Smooth muscle cell (in vitro differentiated cells): ENCODE data around the gene GDF9. TPM values are rescaled to one million over a fixed set of nuclear protein-coding genes. Genes with fewer than 3 reads are reported as not detected.

Source experiments
- DNase-seq: peaks from one replicate; lab custom pipeline; 2025; ENCODE audit not compliant: unreplicated experiment; lab: John Stamatoyannopoulos, UW
- H2AFZ ChIP-seq: fragments of 200-600 bp; sonication (generic); 2 replicates; pipeline ENCODE4 v1.6.0; 2016; ENCODE audit warnings: antibody characterized with exemption, low read depth, mild to moderate bottlenecking
- H3F3A ChIP-seq: fragments of 200-600 bp; sonication (generic); 2 replicates; pipeline ENCODE4 v1.6.0; 2017; ENCODE audit warnings: antibody characterized with exemption, low read depth
- H3K27ac ChIP-seq: fragments of 200-600 bp; sonication (generic); 2 replicates; pipeline ENCODE4 v1.5.1; 2016; ENCODE audit warnings: low read depth, mild to moderate bottlenecking
- H3K27me3 ChIP-seq: fragments of 200-600 bp; sonication (generic); 2 replicates; pipeline ENCODE4 v1.6.1; 2016; ENCODE audit warnings: low read depth, mild to moderate bottlenecking
- H3K36me3 ChIP-seq: fragments of 200-600 bp; sonication (generic); 2 replicates; pipeline ENCODE4 v1.5.1; 2016; ENCODE audit warnings: low read depth
- H3K4me1 ChIP-seq: fragments of 200-600 bp; sonication (generic); 2 replicates; pipeline ENCODE4 v1.5.1; 2016; ENCODE audit warnings: low read depth
- H3K4me2 ChIP-seq: fragments of 200-600 bp; sonication (generic); 2 replicates; pipeline ENCODE4 v1.6.0; 2016; ENCODE audit warnings: mild to moderate bottlenecking
- H3K4me3 ChIP-seq: fragments of 200-600 bp; sonication (generic); 2 replicates; pipeline ENCODE4 v1.5.1; 2016; ENCODE audit warnings: mild to moderate bottlenecking
- H3K79me2 ChIP-seq: fragments of 200-600 bp; sonication (generic); 2 replicates; pipeline ENCODE4 v1.6.0; 2016; ENCODE audit warnings: low read depth, mild to moderate bottlenecking
- H3K9ac ChIP-seq: fragments of 200-600 bp; sonication (generic); 2 replicates; pipeline ENCODE4 v1.6.0; 2016; ENCODE audit warnings: low read depth
- H3K9me3 ChIP-seq: fragments of 200-600 bp; sonication (generic); replicated peaks from 2 replicates; pipeline ENCODE4 v1.5.1; 2016; ENCODE audit warnings: low read depth
- H4K20me1 ChIP-seq: fragments of 200-600 bp; sonication (generic); 2 replicates; pipeline ENCODE4 v1.6.0; 2016; ENCODE audit warnings: low read depth
- CTCF ChIP-seq: fragments of 200-600 bp; sonication (generic); IDR thresholded peaks from 2 replicates; pipeline ENCODE4 v1.5.1; 2017; ENCODE audit warnings: borderline replicate concordance, mild to moderate bottlenecking, antibody characterized with exemption; ENCODE audit not compliant: insufficient read depth, poor library complexity, severe bottlenecking
- WGBS: methylation state at CpG from one replicate; pipeline ENCODE4 v1.1.7; 2016; ENCODE audit warnings: low lambda C conversion rate; 5-methylcytosine and 5-hydroxymethylcytosine counted together
- polyA plus RNA-seq: library from polyadenylated mRNA; unstranded; fragments of >200 nt; fragmentation: Nextera tagmentation; extraction: Ambion mirVana; gene quantifications from 2 replicates; pipeline ENCODE4 v1.2.1, GENCODE V29; 2016
- total RNA-seq: library from RNA; depleted of rRNA; stranded (reverse); fragments of >200 nt; gene quantifications from 2 replicates; pipeline ENCODE4 v1.2.3, GENCODE V29; 2014

GDF9 gene
- total and polyA plus RNA-seq, 2 experiments from 2014 or later: 0.46 to 1.9 TPM

GRCh38 chr5:132832612-132833011, 33.7 kb downstream of the GDF9 start:
- Histone ChIP-seq H3K27ac (no peak overlapping the region), H3K27me3 (peaks cover 2% of the 10 kb centered on the region), H3K4me2 (no peak overlapping the region), H2AFZ (no peak overlapping the region), H3K4me3 (no peak overlapping the region), H3K9ac (no peak overlapping the region), H3K9me3 (no peaks in the 10 kb centered on the region), H3F3A (no peaks in the 10 kb centered on the region), H3K79me2 (no peaks in the 10 kb centered on the region), H4K20me1 (no peaks in the 10 kb centered on the region), H3K4me1 (no peaks in the 10 kb centered on the region), H3K36me3 (no peaks in the 10 kb centered on the region)
- 91% methylated on average over 5 of the region's 5 CpGs for WGBS
- no peak for TF ChIP-seq CTCF
- DNase-seq: no peak

- no peaks in the 10 kb centered on the region for H4K20me1 ChIP-seq
- H2AFZ ChIP-seq: peak overlapping the region; percentile 72
- H3K4me3 ChIP-seq: peak overlapping the region; percentile 73
- no peak overlapping the region for H3K27ac ChIP-seq
- H3K4me1 ChIP-seq: peaks cover under 1% of the 10 kb centered on the region
- TF ChIP-seq CTCF: no peak
- H3K9me3 ChIP-seq: no peaks in the 10 kb centered on the region
- H3K4me2 ChIP-seq: peak overlapping the region; percentile 90
- H3F3A ChIP-seq: no peaks in the 10 kb centered on the region
- H3K9ac ChIP-seq: no peak overlapping the region
- H3K36me3 ChIP-seq: no peaks in the 10 kb centered on the region
- H3K79me2 ChIP-seq: no peaks in the 10 kb centered on the region
- no peak for DNase-seq
- H3K27me3 ChIP-seq: peaks cover 2% of the 10 kb centered on the region
- WGBS: 89% methylated on average over 15 of the region's 15 CpGs
Observed at GRCh38 chr5:132831095-132831860, 35.0 kb downstream of the GDF9 start.

- Histone ChIP-seq H3K9ac (peak within 1 kb of the TSS; percentile 18), H3K9me3 (no peaks in the 10 kb centered on the region), H3K4me1 (peaks cover 6% of the 10 kb centered on the region), H4K20me1 (no peaks in the 10 kb centered on the region), H3K27ac (no peak within 1 kb of the TSS), H3K36me3 (no peaks in the 10 kb centered on the region), H3K27me3 (peaks cover 2% of the 10 kb centered on the region), H3F3A (no peaks in the 10 kb centered on the region), H3K4me2 (peak within 1 kb of the TSS; percentile 90), H3K79me2 (no peaks in the 10 kb centered on the region), H3K4me3 (peak within 1 kb of the TSS; percentile 73), H2AFZ (peak within 1 kb of the TSS; percentile 72)
- 7% methylated on average over 42 of the region's 78 CpGs for WGBS
- TF ChIP-seq CTCF: no peak
- no peak for DNase-seq
Observed at GRCh38 chr5:132830436-132831094, 35.7 kb downstream of the GDF9 start, which contains the start of gene SHROOM1. SHROOM1 (minus strand) TSS chr5:132830647; CDS start chr5:132826140, 4,507 bp downstream.
